G401.6 (cell line): ENCODE measurements around the gene CFDP1.

Source experiments
- FAIRE-seq: peaks from 2 replicates; lab custom pipeline; 2012; peaks lifted over from hg19 to GRCh38; lab: Jason Lieb, UNC

Gene CFDP1

DNA sequence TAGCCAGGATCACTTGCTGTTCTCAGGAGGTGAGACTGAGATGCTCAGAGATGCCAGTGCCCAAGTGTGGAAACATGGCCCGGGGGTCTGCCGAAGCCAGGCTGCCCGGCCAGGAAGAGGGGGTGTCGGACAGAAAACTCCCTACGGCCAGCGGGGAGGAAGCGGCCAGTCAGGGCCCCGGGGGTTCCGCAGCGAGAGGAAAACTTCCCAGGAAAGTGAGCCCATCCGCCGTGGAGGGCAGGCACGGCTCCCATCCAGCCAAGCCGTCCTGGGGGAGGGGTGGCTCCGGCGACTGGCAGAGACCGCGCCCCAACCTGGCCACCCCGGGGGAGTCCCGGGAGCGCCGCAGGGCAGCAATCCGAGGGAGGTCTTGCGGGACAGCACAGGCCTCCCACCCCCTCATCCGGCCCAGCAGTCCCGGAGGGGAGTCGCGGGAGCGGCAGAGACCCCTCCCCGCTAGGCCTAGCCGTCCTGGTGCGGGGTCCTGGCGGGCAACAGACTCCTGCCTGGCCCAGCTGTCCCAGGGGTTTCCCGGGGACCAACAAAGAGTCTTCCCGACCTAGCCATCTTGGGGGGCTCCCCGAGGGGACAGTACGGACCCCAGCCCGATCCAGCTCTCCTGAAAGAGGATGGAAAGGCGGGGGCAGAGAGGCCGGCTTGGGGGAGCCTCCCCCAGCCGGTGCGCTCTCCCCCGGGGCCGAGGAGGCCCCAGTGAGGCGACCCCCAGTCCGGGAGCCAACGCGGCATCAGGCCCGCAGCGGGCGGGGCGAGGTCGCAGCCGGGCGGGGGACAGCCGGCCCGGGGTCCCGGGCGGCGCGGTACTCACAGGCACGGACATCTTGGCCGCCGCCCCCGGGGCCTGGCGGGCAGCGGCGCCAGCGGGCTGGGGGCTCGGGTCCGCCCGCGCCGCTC, 168.0 kb downstream of the CFDP1 start:
- no peak for FAIRE-seq

DNA sequence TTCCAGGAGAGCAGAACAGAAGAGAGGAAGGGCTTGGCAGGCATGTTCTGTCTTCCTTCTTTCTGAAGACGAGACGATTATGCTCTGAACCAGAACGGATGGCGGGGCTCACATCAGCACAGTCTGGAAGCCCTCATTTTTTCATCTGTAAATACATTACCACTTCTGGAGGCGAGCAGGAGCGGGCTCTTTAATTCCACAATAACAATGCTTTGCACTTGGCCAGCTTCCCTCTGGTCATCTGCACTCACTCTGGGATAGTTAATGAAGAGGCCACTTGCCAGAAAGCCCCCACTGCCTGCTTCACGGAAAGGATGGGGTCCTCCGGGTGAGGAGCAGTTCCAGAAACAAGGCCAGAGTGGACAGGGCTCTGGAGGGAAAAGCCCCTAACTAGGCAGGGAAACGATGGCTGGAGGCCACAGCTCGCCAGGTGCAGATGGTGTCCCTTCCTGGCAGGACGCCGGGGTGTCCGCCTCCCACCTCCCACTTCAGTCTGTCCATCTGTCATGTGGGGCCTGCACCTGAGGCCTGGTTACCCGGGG, 168.8 kb downstream of the CFDP1 start:
- FAIRE-seq, result no peak

DNA sequence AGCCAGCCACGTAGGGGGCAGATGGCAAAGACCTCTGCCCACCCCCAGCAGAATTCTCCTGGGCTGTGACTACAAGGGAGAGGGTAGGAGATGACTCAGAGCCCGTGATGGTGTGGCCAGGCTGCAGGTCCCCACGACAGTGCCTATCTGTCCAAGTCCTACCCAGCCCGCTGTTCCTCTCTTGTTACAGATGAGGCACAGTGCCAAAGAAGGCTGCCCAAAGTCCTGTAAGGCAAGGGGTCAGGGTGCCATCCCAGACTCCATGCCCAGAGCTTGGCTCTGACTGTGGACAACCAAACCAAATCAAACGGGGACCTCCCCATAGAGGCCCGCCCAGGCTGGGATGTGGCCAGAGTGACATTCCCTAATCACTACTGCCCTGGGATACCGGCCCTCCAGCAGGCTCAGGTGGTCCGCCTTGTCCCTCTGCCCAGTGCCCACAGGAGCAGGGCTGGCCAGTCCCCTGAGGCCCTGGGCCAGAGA, 169.3 kb downstream of the CFDP1 start:
- no peak for FAIRE-seq

DNA sequence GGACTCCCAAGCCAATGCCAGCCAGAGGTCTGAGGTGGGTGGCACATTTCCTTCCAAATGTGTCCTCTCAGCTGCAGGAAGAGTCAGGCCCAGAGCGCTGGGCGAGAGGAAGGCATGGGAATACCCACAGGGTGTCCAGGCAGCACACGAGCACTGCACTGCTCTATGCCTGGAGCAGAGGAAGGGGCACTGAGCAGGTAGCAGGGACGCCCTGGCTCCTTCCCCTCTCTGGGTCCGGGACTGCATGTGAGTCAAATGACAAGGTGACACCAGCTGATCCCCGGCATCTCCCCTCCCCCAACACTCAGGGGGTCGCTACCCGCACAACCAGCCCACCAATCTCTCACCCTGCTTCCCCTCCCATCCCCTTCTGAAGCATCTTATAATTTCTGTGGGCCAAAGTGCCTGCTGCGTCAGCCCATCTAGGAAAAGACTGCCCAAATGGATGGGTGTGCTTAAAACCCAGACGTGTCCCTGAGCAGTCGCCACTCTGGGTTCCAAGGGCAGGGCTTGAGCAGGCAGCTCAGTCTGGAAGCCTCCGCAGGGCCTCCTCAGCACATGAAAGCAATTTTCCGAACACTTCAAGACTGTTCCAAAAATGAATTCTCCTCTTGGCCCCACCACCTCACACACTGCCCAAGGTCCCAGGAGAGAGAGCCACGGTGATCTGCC, 169.9 kb downstream of the CFDP1 start:
- FAIRE-seq, result no peak

DNA sequence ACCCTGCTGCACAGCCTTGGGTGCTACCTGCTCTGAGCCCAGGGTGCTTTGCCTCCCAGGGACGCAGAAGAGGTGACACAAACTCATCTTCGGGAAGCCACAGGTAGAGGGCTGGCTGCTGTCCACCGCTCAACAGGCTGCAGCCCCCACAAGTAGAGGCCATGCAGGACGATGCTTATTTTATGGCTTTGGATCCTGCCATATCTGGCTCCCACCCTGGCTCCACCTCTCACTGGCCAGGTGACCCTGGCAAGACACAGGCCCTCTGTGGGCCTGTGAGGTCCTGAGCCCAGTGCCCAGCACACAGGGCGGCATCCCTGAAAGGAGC, 170.5 kb downstream of the CFDP1 start:
- no peak for FAIRE-seq

DNA sequence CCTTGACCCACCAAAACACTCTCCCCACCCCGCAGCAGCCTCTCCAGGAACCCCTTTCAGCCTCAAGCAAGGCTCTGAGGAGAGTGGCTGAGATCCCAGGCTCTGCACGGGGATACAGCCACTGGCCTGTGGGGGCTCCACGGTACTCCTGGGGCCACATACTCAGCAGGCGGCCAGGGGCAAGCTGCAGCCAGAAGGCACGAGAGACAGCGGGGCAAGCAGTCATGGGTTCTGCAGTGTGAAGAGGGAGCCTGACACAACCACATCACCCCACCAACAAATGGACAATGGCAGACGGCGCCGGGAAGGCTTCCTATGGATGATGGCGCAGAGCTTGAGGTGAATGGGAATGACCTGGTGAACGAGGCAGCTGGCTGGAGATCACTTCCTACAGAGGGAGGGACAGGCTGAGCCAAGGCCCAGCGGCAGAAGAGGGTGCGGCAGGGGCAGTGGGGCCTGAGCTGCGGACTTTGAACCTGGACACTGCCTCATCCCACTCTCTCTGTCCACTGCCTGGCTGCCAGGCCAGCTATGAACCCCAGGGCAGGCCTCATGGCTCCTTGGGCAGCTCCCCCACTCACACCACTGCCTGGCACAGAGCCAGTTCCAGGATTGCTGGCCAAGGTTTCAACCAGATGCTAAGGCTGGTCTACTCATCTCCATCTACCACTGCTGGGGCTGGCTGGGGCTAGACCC, 171.1 kb downstream of the CFDP1 start:
- no peak for FAIRE-seq

DNA sequence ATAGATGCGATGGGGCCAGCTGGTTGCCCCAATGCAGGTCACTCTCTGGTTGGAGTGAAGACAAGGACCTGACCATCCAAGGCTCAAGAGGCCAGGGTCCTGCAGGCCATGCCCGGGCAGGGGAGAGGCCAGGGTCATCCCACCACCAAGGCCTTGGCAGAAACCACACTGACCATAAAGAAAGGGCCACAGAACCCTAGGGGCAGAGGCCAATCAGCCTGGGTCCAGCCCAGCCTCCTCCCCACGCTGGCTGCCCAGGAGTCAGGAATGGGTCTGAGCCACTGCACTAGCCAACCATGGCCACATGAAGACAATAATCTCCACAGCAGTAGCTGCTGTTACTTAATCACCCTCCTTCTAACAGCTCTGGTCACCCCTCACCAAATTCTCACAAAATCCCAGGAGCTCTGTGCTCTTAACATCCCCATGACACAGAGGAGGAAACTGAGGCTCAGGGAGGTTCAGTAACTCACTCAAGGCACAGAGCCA, 171.7 kb downstream of the CFDP1 start:
- FAIRE-seq, result no peak

DNA sequence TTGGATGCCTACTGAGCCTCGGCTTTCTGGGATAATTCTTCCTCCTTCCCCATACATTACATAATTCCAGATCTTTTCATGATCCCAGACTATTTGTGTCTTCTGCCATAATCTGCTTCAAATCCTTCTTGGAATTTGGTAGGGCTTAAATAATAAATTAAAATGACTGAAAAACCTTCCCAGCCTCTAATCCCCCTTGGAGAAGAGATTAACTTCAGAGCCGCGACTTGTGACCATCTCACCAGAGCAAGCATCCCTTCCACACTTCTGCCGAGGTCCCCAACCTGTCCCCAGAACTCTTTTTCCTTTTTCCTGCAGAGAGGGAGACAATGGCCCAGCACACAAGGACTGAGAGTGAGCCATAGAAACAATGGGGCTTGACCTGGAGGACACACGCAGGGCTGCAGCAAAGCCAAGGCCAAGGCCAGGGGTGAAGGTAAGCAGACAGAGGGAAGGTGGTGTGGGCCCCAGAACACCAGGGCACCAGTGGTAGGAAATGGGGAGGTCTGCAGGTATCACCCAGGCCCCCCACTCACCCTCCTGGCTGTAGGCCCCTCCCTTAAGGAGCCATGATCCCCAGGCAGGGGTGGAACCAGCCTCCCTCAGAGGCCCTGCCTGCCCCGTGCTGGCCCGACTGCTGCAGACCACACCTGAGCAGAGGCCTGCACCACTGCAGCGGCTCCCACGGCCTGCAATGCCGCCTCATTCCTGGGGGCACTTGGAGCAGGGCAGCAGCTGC, 172.3 kb downstream of the CFDP1 start:
- no peak for FAIRE-seq

DNA sequence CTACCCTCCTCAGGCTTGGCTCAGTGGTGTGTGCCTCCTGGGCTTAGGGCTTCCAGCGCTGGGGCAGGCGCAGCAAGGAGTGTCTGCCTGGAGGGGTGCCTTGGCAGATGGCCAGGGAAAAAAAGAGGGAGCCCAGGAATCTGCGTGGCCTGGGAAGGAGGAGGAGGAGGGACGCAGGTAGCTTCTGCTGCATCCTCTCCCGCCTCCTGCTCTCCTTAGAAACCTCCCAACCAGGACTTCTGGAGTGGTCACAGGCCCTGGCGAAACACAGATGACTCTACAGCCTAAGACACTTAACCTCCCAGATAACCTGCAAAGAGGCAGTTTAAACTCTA, 174.5 kb downstream of the CFDP1 start:
- FAIRE-seq, result no peak

DNA sequence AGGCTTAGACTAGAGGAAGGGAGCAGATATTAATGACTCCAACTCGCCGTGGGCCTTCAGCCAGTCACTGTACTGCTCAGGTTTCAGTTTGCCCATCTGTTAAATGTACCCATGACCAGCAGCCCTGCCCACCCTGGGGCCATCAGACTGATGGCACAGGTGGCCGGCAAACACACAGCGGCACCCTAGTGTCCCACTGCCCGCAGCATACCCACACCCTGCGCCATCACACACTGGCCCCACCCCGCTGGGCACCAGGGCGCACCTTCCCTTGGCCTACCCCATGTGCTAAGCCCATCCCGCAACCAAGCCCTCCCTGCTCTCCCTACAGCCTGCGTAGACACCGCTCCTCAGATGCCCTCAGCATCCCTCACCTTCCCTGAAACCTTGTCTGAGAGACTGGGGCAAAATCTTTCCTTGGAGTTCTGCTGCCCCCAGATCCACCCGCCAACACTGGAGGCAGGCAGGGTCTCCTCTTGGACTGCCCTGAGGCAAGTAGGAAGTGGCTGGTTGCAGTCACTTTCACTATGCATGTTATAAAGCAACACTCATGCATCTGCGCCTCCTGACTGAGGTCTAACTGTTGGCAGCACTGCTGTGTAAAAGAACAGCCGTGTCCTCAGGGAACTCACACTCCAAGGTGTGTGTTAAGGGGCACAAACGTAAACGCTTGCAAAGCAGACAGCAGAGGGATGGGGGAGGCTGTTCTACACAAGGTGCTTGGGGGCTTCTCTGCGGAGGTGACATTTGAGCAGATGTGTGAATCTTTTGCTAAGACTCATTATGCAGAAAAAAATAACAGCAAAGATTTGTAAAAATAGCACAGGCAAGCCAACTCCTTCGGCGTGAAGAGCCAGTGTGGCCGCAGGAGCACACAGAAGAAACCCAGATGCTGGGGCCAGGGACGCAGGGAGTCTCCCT, 175.2 kb downstream of the CFDP1 start:
- no peak for FAIRE-seq

DNA sequence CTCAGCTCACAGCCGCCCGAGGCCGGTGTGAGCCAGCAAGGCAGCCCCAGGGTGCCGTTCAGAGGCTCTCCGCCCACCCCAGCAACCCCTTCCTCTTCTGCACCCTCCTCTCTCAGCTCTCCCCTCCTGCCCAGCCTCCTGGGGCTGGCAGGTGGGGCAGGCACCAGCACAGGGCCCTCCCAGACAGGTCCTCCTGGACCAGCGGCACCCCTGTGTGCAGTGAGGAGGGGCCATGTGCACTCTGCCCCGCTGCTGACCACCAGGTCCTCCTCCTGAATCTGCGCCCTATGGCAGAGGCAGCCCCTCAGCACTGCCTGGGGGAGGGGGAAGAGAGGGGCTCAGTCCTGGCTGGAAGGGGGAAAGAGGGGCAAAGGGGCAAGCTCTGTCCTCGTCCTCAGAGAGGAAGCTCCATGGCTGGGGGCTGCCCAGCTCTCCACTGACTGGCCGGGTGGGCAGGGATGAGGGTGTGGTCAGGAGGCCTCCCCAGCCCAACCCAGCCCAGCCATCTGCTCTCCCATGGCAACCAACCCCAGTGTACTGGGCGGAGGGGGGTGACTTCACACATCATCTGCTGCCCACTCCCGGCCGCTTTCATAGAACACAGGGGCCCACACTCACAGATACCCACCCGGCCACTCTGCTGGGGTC, 176.5 kb downstream of the CFDP1 start:
- FAIRE-seq, result no peak

DNA sequence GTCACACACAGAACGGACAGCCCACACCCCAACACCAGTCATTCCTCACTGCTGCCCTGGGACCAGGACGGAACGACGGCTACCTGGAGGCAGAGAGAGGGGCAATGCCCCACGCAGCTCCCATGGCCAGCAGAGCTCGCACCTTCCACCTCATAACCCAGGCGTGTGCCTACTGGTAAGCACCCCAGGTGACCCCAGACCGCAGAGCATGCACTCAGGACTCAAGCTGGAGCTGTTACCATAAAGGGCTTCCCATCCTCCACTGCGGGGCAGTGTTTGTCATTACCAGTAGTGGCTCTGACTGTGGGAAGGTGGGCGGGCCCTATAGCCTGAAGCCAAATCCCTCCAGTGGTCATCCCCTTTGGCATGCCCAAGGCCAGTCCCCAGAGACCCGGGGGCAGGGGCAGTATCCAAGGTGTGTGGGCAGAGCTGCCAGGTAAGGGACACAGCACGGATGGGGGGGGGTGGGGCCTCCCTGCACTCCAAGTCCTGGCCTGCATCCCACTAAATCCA, 177.2 kb downstream of the CFDP1 start:
- FAIRE-seq, result no peak

DNA sequence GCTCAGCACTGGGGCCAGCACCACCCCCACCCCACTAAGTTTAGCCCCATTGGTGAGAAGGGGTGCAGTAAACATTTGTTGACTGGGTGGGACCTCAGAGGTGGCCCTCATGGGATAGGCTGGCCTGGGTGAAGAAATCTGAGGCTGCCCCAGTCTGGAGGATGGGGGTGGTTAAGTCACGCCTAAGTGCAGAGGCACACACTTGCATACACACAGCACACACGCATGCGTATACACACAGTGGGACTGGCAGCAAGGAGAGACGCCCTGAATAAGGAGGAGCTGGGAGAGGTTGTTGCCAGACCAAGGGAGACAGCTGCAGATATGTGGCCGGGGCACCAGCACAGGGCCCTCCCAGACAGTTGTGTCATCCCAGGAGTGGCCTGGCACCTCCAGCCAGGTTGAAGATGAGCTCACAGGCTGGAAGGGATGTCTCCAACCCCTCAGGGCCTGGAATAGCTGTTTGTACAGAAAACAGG, 178.9 kb downstream of the CFDP1 start:
- FAIRE-seq, result peak; percentile 99

DNA sequence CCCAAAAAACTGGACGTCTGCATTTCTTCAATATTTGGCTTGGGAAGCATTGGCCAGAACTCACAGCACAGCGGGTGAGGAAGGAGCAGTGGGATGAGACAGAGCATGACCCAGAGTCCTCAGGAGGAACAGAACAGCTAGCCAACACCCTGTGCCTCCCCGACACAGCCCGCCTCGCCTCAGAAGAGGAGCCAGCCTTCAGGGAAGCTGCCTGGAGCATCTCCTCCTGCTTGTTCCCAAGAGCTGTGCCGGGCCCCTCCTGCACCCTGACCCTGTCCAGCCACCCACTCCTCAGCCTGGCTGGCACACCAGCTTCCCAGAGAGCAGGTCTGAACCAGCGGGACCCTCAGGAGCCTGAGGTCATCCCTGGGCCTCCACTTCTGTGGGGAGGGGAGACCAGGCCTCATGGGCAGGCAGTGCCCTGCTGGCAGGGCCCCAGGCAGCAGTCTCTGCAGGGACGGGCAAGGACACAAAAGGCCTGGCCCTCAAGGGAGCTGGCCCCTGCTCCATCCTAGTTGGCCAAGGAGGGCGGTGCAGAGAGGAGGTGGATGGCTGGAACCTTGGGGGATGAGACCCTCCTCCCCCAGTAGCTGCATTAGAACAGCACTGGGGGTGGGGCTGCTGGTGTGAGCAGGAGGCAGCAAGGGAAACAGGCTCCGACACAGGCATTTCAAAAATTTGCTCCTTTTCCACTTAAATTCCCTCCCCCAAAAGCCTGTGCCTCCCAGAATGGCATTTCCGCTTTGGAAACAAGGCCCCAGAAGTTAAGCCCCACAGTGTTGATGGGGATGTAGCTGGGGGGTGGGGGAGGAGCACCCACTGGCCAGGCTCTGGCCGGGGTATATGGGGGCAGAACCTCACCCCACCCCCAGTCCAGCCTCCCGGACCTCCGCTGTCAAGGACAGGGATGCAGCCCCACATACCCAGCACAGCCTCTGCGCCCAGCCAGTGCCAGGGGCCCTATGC, 180.1 kb downstream of the CFDP1 start:
- peak; percentile 97 for FAIRE-seq

DNA sequence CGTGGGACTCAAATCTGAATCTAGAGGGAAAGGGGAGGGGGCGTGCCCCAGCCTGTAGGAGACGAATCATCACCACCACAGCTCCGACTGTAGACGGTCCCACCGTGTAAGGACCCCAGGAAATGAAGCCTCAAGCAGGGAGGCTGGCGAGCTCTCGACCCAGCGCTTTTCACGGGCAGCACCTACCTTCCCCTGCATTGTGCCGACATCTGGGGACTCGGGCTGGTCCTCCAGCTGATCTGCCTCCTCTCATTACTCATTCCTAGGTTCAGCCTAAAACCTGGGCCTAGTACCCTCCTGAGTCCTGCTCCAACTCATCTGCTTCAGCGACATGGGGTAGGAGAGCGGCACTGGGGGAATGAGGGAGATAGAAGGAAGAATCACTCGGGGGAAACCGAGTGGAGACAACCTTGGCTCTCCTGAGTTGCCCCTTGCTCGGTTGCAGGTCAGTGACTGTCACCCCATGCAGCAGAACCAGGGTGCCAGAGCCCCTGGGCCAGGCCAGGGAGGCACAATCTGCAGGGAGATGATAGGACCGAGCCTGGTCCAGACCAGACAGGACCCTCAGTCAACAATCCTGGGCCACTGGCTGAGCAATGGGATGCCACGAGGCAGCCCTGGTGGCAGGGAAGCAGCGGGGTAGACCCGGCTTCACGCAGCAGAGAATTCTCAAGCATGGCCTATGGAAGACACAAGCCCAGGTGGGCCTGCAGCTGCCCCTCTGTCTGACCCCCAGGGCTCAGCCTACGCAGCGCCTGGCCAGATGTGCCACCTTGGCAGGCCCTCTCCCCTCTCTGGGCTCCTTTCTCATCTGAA, 181.0 kb downstream of the CFDP1 start:
- FAIRE-seq, result no peak

DNA sequence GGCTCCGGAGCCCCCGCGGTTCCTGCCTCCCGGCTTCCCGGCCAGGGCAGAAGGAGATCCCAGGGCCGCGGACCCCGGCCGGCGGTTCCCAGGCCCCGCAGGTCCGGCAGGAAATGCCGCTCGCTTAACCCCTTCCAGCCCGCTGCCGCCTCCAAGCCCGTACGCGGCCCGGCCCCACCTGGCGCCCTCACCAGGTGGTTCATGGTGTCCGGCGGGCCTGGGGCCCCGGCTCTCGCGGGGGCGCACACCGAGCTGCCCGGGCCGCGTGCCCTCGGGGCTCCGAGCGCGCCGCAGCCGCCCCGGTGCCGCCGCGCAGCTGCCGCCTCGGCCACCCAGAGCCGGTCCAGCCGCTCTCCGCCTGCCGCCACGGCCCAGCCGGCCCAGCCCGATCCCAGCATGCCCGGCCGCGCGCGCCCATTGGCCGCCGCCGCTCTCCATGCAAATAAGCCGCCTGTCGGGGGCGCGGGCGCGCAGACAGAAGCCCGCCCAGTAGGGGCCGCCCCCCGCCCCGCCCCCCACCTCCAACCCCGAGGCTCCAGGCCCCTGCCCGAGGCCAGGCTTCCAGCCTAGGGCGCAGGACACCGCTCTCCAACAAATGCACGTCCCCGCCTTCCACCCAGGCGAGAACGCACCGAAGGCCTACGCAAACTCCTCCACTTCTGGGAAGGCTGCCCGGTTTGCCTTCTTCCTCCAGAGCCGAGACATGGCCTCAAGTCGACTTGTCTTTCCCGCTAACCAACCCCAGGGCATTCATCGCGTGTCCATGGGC, 181.8 kb downstream of the CFDP1 start, which contains the start of gene BCAR1:
TSS of gene BCAR1 (minus strand) at position 345 of the 769 bp plus-strand sequence. CDS start at position 203, 142 bp downstream.
- peak; percentile 30 for FAIRE-seq

DNA sequence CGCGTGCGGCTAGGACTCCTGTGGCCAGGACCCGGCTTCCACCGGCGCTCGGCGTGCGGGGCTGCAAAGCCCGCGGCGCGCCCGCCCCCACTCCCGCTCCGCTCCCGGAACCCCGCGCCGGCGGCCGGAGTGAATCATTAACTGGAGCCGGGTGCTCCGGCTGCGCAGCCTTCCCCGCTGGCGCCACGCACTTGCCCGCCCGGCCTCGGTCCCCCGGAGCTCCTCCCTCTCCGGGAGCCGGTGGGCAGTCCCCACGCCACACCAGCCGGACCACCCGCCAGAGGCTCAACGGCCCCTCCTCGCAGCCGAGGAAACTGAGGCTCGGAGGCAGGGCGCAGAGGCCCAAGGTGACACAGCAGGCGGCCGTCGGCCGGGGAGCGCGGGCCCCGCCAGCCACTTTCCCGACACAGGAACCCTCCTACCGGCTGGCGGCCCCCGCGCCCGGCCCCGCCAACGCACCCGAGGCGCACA, 182.5 kb downstream of the CFDP1 start:
- FAIRE-seq, result no peak
